GM12878 (cell line): ENCODE measurements around the gene NEK2. TPM values are rescaled to one million over a fixed set of nuclear protein-coding genes. Genes with fewer than 3 reads are reported as not detected.

Source experiments
- ATAC-seq: fragments of 200-7000 bp; cut with Tn5 transposase; 3 replicates; pipeline ENCODE4 v1.9.1; 2020; ENCODE audit warnings: mild to moderate bottlenecking, moderate library complexity
- BruUV-seq: library from RNA; stranded (reverse); fragments of 400-500 nt; replicated peaks from 2 replicates; lab custom pipeline; 2021; lab: Mats Ljungman, UMichigan
- CTCF ChIA-PET: fragments of 300-600 bp; sonication (Branson Sonifier 250); formaldehyde crosslinking; extraction: SDS; loops from one replicate; lab custom pipeline; 2021; ENCODE audit warnings: inconsistent platforms; lab: Yijun Ruan, JAX
- POLR2A ChIA-PET: fragments of 350-600 bp; formaldehyde crosslinking; extraction: SDS; loops from one replicate; lab custom pipeline; 2021; ENCODE audit warnings: inconsistent platforms; lab: Charles Lee
- RAD21 ChIA-PET: fragments of 300-600 bp; sonication (Branson Sonifier 250); formaldehyde crosslinking; loops from one replicate; lab custom pipeline; 2023; ENCODE audit warnings: antibody characterized with exemption; ENCODE audit not compliant: unreplicated experiment; lab: Charles Lee
- SMC1A ChIA-PET: fragments of 300-600 bp; sonication (Branson Sonifier 250); formaldehyde crosslinking; loops from one replicate; lab custom pipeline; 2023; ENCODE audit not compliant: unreplicated experiment, uncharacterized antibody; lab: Charles Lee
- DNase-seq: peaks from one replicate; pipeline ENCODE4 v3.0.0-alpha.2; 2011; ENCODE audit warnings: low read depth, low spot score
- FAIRE-seq: peaks from 3 replicates; lab custom pipeline; 2011; peaks lifted over from hg19 to GRCh38; lab: Jason Lieb, UNC
- H2AFZ ChIP-seq: 2 replicates; pipeline ENCODE4 v1.6.0; 2011; ENCODE audit warnings: low read depth, low read length, control low read depth; ENCODE audit not compliant: control insufficient read depth
- H3K27ac ChIP-seq: 2 replicates; pipeline ENCODE4 v1.5.1; 2011; ENCODE audit warnings: control low read depth; ENCODE audit not compliant: control insufficient read depth, insufficient read depth
- H3K27me3 ChIP-seq, 2 experiments: replicated peaks in 1 of 2; 2 replicates each; pipeline versions ENCODE4 v1.6.0 to v1.6.1; 2011; ENCODE audit warnings: low read length in 1 of 2; ENCODE audit not compliant: control insufficient read depth in 2 of 2, insufficient read depth in 2 of 2
- H3K36me3 ChIP-seq, 2 experiments: 2 replicates each; pipeline ENCODE4 v1.5.1; 2011; ENCODE audit warnings: low read length in 1 of 2; ENCODE audit not compliant: control insufficient read depth in 2 of 2, insufficient read depth in 2 of 2
- H3K4me1 ChIP-seq: 2 replicates; pipeline ENCODE4 v1.6.1; 2011; ENCODE audit warnings: mild to moderate bottlenecking, low read length, moderate library complexity, mixed read lengths; ENCODE audit not compliant: control insufficient read depth, insufficient read depth
- H3K4me2 ChIP-seq: 2 replicates; pipeline ENCODE4 v1.6.0; 2011; ENCODE audit warnings: control low read depth; ENCODE audit not compliant: control insufficient read depth, insufficient read depth
- H3K4me3 ChIP-seq: fragments of 200-600 bp; sonication (generic); 2 replicates; pipeline ENCODE4 v1.5.1; 2016
- H3K79me2 ChIP-seq: 2 replicates; pipeline ENCODE4 v1.6.0; 2011; ENCODE audit warnings: low read length; ENCODE audit not compliant: control insufficient read depth, insufficient read depth
- H3K9ac ChIP-seq: 2 replicates; pipeline ENCODE4 v1.8.0; 2011; ENCODE audit warnings: low read length, control low read depth, mixed read lengths; ENCODE audit not compliant: control insufficient read depth, insufficient read depth
- H3K9me3 ChIP-seq: replicated peaks from 3 replicates; pipeline ENCODE4 v1.5.1; 2011; ENCODE audit warnings: mild to moderate bottlenecking, low read length; ENCODE audit not compliant: control insufficient read depth, insufficient read depth
- H4K20me1 ChIP-seq: 2 replicates; pipeline ENCODE4 v1.6.0; 2011; ENCODE audit not compliant: control insufficient read depth, insufficient read depth
- CHD2 ChIP-seq: IDR thresholded peaks from 2 replicates; pipeline ENCODE4 v1.6.1; 2011; ENCODE audit warnings: low read depth, low read length, improper control_type of control experiment, borderline replicate concordance
- CREM ChIP-seq: IDR thresholded peaks from 2 replicates; pipeline ENCODE4 v1.6.1; 2014; ENCODE audit warnings: antibody characterized with exemption, low read depth
- DPF2 ChIP-seq: fragments of 450-650 bp; IDR thresholded peaks from 2 replicates; pipeline ENCODE4 v1.6.1; 2017; ENCODE audit warnings: mild to moderate bottlenecking
- EZH2 ChIP-seq: IDR thresholded peaks from 2 replicates; pipeline ENCODE4 v1.6.1; 2012; ENCODE audit warnings: low read depth, mild to moderate bottlenecking, control low read depth, inconsistent platforms, low read length, borderline replicate concordance; ENCODE audit not compliant: control insufficient read depth
- HDAC6 ChIP-seq: fragments of 200-600 bp; sonication (generic); IDR thresholded peaks from one replicate; pipeline ENCODE4 v1.8.0; 2017; ENCODE audit warnings: antibody characterized with exemption; ENCODE audit not compliant: unreplicated experiment
- HDGF ChIP-seq: fragments of 450-650 bp; IDR thresholded peaks from 2 replicates; pipeline ENCODE4 v1.6.1; 2016; ENCODE audit warnings: antibody characterized with exemption
- NR2F1 ChIP-seq: fragments of 450-650 bp; conservative IDR thresholded peaks from 2 replicates; pipeline ENCODE4 v1.6.1; 2017; ENCODE audit warnings: mild to moderate bottlenecking
- SIN3A ChIP-seq: IDR thresholded peaks from 2 replicates; pipeline ENCODE4 v1.6.1; 2012; ENCODE audit warnings: low read depth, low read length, improper control_type of control experiment
- SRF ChIP-seq, 2 experiments: IDR thresholded peaks; 2 replicates each; pipeline ENCODE4 v1.6.1; 2011; ENCODE audit warnings: low read depth in 2 of 2, low read length in 2 of 2, mild to moderate bottlenecking in 1 of 2, moderate library complexity in 1 of 2
- TARDBP ChIP-seq: IDR thresholded peaks from 2 replicates; pipeline ENCODE4 v1.6.1; 2016; ENCODE audit warnings: borderline replicate concordance
- WRNIP1 ChIP-seq: IDR thresholded peaks from 2 replicates; pipeline ENCODE4 v1.6.1; 2011; ENCODE audit warnings: low read depth, low read length, improper control_type of control experiment, borderline replicate concordance
- ZBED1 ChIP-seq: IDR thresholded peaks from 2 replicates; pipeline ENCODE4 v1.6.1; 2016; ENCODE audit warnings: borderline replicate concordance
- ZNF217 ChIP-seq: fragments of 450-650 bp; IDR thresholded peaks from 2 replicates; pipeline ENCODE4 v1.6.1; 2017; ENCODE audit warnings: antibody characterized with exemption, mild to moderate bottlenecking
- WGBS: methylation state at CpG from one replicate; pipeline ENCODE4 v1.1.6; 2016; ENCODE audit warnings: low lambda C conversion rate; ENCODE audit not compliant: insufficient replicate concordance, insufficient coverage; ENCODE audit errors: missing lambda C conversion rate; 5-methylcytosine and 5-hydroxymethylcytosine counted together
- in situ Hi-C: fragments of 300-500 bp; cut with MboI; formaldehyde crosslinking; loops from 9 replicates; pipeline ENCODE4 v1.14.3; 2018; ENCODE audit warnings: mixed read lengths
- intact Hi-C: fragments of 100-400 bp; cut with micrococcal nuclease; formaldehyde crosslinking; loops from one replicate; pipeline ENCODE4 v1.14.2; 2022; ENCODE audit not compliant: unreplicated experiment
- polyA plus RNA-seq, 11 experiments: library from polyadenylated mRNA; depleted of rRNA in 4 of 11; unstranded in 6 of 11; stranded (reverse) in 5 of 11; fragments of >200 nt; fragmentation: Nextera tagmentation in 4 of 11; fragmentation: Illumina TruSeq in 1 of 11; extraction: Ambion mirVana in 4 of 11; extraction: Trizol in 1 of 11; gene quantifications; 1 replicate in 1 of 11; 2 replicates in 10 of 11; pipeline versions ENCODE4 v1.2.1 to v1.2.3, GENCODE V29; 2011 to 2016; ENCODE audit warnings: inconsistent platforms in 2 of 11, missing spikeins in 2 of 11, low read depth in 1 of 11
- total RNA-seq, 4 experiments: library from RNA; depleted of rRNA in 3 of 4; stranded (reverse); fragments of >200 nt in 3 of 4; fragmentation: Illumina TruSeq in 1 of 4; extraction: Trizol in 1 of 4; gene quantifications; 2 replicates each; pipeline versions ENCODE4 v1.2.1 to v1.2.3, GENCODE V29; 2013 to 2021
- TF ChIP-seq, protein P1 (sequence below): fragments of 450-650 bp; IDR thresholded peaks from 2 replicates; pipeline ENCODE4 v1.6.1; 2017; ENCODE audit warnings: mild to moderate bottlenecking, low read depth, inconsistent platforms; ENCODE audit not compliant: poor library complexity, severe bottlenecking
- TF ChIP-seq, protein P2 (sequence below): IDR thresholded peaks from 2 replicates; pipeline ENCODE4 v1.6.1; 2011; ENCODE audit warnings: borderline replicate concordance, low read depth, mild to moderate bottlenecking, moderate library complexity, low read length; ENCODE audit not compliant: insufficient read depth, poor library complexity, severe bottlenecking
- TF ChIP-seq, protein P3 (sequence below): IDR thresholded peaks from 2 replicates; pipeline ENCODE4 v1.6.1; 2012; ENCODE audit warnings: improper control_type of control experiment, low read depth, low read length; ENCODE audit not compliant: insufficient replicate concordance

Gene NEK2
- total and polyA plus RNA-seq, 10 of the 15 experiments (the other 5 are each of a cell fraction or from before 2014, with no cell fraction given), result 16.7 to 49.7 (median 36.9) TPM

DNA sequence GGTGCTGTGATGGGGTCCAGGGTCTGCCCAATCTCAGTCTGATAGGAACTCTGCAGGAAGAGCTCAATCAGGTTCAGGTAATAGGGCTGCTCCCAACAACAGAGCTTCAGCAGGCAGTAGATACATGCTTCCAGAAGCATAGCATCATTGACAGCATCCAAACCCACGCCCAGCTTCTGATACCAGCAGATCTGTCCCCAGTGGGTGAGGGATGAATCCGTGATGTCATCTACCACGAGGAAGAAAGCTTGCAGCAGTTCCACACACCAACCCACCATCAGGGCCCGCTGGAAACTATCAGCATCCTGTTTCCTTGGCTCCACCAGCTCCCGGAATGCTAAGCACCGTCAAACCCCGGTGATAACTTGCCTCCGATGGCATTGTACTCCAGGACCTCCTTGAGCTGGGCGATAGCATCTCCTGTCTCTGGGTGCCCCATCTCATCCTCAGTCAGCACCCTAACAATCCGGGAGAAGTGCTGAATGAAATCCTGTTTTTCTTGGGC, 14.7 kb downstream of the NEK2 start:
- Histone ChIP-seq H3K79me2 (no peaks in the 10 kb centered on the region), H3K36me3 (peaks cover 1 to 3% of the 10 kb centered on the region in 2 experiments; a peak in 2 of 4 replicates), H2AFZ (no peak overlapping the region), H4K20me1 (no peaks in the 10 kb centered on the region), H3K9me3 (no peaks in the 10 kb centered on the region), H3K4me1 (no peaks in the 10 kb centered on the region), H3K27ac (no peak overlapping the region), H3K4me3 (no peak overlapping the region), H3K27me3 (no peaks in the 10 kb centered on the region), H3K4me2 (no peak overlapping the region), H3K9ac (no peak overlapping the region)
- ATAC-seq (no peak), FAIRE-seq (no peak), DNase-seq (no peak)
- in situ Hi-C loops (no loop called here), intact Hi-C loops (no loop called here)
- RAD21 ChIA-PET, result interaction anchor here (1.7 kb wide), 1 partner anchor 9 kb away, joined by 4 read pairs; no protein-coding TSS in a partner anchor
- no TSS peak for BruUV-seq
- POLR2A ChIA-PET, result interaction anchor here (0.5 kb wide), 1 partner anchor 126 kb away, joined by 7 read pairs; no protein-coding TSS in a partner anchor
- CTCF ChIA-PET, result interaction anchor here (0.6 to 1.4 kb wide), 5 partner anchors 9 to 451 kb away, joined by 3 read pairs; no protein-coding TSS in a partner anchor
- WGBS, result 86% methylated on average over 10 of the region's 10 CpGs
- SMC1A ChIA-PET, result interaction anchor here (0.9 to 1.5 kb wide), 4 partner anchors 9 to 337 kb away, joined by 3 to 6 read pairs (median 3); no protein-coding TSS in a partner anchor
- TF ChIP-seq, protein P1, sequence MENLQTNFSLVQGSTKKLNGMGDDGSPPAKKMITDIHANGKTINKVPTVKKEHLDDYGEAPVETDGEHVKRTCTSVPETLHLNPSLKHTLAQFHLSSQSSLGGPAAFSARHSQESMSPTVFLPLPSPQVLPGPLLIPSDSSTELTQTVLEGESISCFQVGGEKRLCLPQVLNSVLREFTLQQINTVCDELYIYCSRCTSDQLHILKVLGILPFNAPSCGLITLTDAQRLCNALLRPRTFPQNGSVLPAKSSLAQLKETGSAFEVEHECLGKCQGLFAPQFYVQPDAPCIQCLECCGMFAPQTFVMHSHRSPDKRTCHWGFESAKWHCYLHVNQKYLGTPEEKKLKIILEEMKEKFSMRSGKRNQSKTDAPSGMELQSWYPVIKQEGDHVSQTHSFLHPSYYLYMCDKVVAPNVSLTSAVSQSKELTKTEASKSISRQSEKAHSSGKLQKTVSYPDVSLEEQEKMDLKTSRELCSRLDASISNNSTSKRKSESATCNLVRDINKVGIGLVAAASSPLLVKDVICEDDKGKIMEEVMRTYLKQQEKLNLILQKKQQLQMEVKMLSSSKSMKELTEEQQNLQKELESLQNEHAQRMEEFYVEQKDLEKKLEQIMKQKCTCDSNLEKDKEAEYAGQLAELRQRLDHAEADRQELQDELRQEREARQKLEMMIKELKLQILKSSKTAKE, result no peak
- TF ChIP-seq, protein P2, sequence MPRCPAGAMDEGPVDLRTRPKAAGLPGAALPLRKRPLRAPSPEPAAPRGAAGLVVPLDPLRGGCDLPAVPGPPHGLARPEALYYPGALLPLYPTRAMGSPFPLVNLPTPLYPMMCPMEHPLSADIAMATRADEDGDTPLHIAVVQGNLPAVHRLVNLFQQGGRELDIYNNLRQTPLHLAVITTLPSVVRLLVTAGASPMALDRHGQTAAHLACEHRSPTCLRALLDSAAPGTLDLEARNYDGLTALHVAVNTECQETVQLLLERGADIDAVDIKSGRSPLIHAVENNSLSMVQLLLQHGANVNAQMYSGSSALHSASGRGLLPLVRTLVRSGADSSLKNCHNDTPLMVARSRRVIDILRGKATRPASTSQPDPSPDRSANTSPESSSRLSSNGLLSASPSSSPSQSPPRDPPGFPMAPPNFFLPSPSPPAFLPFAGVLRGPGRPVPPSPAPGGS, result no peak
- TF ChIP-seq HDGF (no peak), CREM (no peak), TARDBP (no peak), WRNIP1 (no peak), ZNF217 (no peak), SRF (IDR thresholded peaks at IDR 0.05; ENCODE audit: low read depth in 2 of 2, low read length in 2 of 2) (no peak), ZBED1 (no peak), DPF2 (no peak), NR2F1 (no peak), HDAC6 (no peak), CHD2 (no peak), EZH2 (no peak), SIN3A (no peak)
- TF ChIP-seq, protein P3, sequence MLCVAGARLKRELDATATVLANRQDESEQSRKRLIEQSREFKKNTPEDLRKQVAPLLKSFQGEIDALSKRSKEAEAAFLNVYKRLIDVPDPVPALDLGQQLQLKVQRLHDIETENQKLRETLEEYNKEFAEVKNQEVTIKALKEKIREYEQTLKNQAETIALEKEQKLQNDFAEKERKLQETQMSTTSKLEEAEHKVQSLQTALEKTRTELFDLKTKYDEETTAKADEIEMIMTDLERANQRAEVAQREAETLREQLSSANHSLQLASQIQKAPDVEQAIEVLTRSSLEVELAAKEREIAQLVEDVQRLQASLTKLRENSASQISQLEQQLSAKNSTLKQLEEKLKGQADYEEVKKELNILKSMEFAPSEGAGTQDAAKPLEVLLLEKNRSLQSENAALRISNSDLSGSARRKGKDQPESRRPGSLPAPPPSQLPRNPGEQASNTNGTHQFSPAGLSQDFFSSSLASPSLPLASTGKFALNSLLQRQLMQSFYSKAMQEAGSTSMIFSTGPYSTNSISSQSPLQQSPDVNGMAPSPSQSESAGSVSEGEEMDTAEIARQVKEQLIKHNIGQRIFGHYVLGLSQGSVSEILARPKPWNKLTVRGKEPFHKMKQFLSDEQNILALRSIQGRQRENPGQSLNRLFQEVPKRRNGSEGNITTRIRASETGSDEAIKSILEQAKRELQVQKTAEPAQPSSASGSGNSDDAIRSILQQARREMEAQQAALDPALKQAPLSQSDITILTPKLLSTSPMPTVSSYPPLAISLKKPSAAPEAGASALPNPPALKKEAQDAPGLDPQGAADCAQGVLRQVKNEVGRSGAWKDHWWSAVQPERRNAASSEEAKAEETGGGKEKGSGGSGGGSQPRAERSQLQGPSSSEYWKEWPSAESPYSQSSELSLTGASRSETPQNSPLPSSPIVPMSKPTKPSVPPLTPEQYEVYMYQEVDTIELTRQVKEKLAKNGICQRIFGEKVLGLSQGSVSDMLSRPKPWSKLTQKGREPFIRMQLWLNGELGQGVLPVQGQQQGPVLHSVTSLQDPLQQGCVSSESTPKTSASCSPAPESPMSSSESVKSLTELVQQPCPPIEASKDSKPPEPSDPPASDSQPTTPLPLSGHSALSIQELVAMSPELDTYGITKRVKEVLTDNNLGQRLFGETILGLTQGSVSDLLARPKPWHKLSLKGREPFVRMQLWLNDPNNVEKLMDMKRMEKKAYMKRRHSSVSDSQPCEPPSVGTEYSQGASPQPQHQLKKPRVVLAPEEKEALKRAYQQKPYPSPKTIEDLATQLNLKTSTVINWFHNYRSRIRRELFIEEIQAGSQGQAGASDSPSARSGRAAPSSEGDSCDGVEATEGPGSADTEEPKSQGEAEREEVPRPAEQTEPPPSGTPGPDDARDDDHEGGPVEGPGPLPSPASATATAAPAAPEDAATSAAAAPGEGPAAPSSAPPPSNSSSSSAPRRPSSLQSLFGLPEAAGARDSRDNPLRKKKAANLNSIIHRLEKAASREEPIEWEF, result no peak
